SK-N-SH (cell line): ENCODE measurements around the gene ZNRF1. TPM values are rescaled to one million over a fixed set of nuclear protein-coding genes. Genes with fewer than 3 reads are reported as not detected.

Experiments
- CTCF ChIA-PET: fragments of 300-600, 350-600 bp; formaldehyde crosslinking; extraction: SDS; loops from one replicate; lab custom pipeline; 2021; lab: Yijun Ruan, JAX
- POLR2A ChIA-PET: fragments of 350-600 bp; sonication (Branson Sonifier 250); formaldehyde crosslinking; extraction: SDS; loops from one replicate; lab custom pipeline; 2020; ENCODE audit warnings: antibody characterized with exemption, inconsistent platforms; lab: Yijun Ruan, JAX
- DNase-seq: peaks from one replicate; pipeline ENCODE4 v3.0.0; 2012
- H2AFZ ChIP-seq: fragments of 200-600 bp; sonication (generic); 2 replicates; pipeline ENCODE4 v1.8.1; 2016; ENCODE audit warnings: antibody characterized with exemption, mild to moderate bottlenecking, low read depth
- H3F3A ChIP-seq: fragments of 200-600 bp; sonication (generic); replicated peaks from 2 replicates; pipeline ENCODE3; 2016; ENCODE audit warnings: antibody characterized with exemption, mild to moderate bottlenecking; ENCODE audit not compliant: insufficient read depth
- H3K27ac ChIP-seq, 2 experiments: fragments of 200-500 bp in 1 of 2; fragments of 200-600 bp in 1 of 2; sonication (Bioruptor generic) in 1 of 2; sonication (generic), shearing (Covaris generic) in 1 of 2; 2 replicates each; pipeline versions ENCODE4 v1.5.1 to v1.6.1; 2014 to 2016; ENCODE audit warnings: low read depth in 2 of 2, inconsistent platforms in 1 of 2, low read length in 1 of 2, mild to moderate bottlenecking in 1 of 2, mixed read lengths in 1 of 2
- H3K27me3 ChIP-seq: fragments of 200-600 bp; sonication (generic), shearing (Covaris generic); 2 replicates; pipeline ENCODE4 v1.6.1; 2016; ENCODE audit warnings: mixed run types; ENCODE audit not compliant: insufficient read depth
- H3K36me3 ChIP-seq, 2 experiments: fragments of 200-500 bp in 1 of 2; fragments of 200-600 bp in 1 of 2; sonication (Bioruptor generic) in 1 of 2; sonication (generic) in 1 of 2; replicated peaks in 1 of 2; 2 replicates each; pipeline versions ENCODE3 to v1.5.1; 2014 to 2016; ENCODE audit warnings: low read length in 1 of 2, mild to moderate bottlenecking in 1 of 2; ENCODE audit not compliant: insufficient read depth in 2 of 2, control insufficient read depth in 1 of 2
- H3K4me1 ChIP-seq, 2 experiments: fragments of 200-500 bp in 1 of 2; fragments of 200-600 bp in 1 of 2; sonication (Bioruptor generic) in 1 of 2; sonication (generic), shearing (Covaris generic) in 1 of 2; 2 replicates each; pipeline versions ENCODE4 v1.5.1 to v1.6.1; 2014 to 2016; ENCODE audit warnings: low read depth in 1 of 2, low read length in 1 of 2, mixed run types in 1 of 2; ENCODE audit not compliant: insufficient read depth in 2 of 2, control insufficient read depth in 1 of 2
- H3K4me2 ChIP-seq: fragments of 200-600 bp; sonication (generic), shearing (Covaris generic); 2 replicates; pipeline ENCODE4 v1.6.1; 2017; ENCODE audit warnings: mixed run types
- H3K4me3 ChIP-seq, 2 experiments: fragments of 200-500 bp in 1 of 2; fragments of 200-600 bp in 1 of 2; sonication (Bioruptor generic) in 1 of 2; sonication (generic), shearing (Covaris generic) in 1 of 2; 2 replicates each; pipeline versions ENCODE4 v1.5.1 to v1.8.1; 2014 to 2016; ENCODE audit warnings: low read depth in 2 of 2, inconsistent platforms in 1 of 2, low read length in 1 of 2, mild to moderate bottlenecking in 1 of 2, mixed read lengths in 1 of 2, moderate library complexity in 1 of 2
- H3K79me2 ChIP-seq: fragments of 200-600 bp; sonication (generic); 2 replicates; pipeline ENCODE4 v1.8.1; 2017; ENCODE audit warnings: mild to moderate bottlenecking; ENCODE audit not compliant: insufficient read depth
- H3K9ac ChIP-seq: fragments of 200-600 bp; sonication (generic); 2 replicates; pipeline ENCODE4 v1.6.1; 2017; ENCODE audit warnings: mixed run types
- H3K9me2 ChIP-seq: fragments of 200-600 bp; sonication (generic); 2 replicates; pipeline ENCODE4 v1.6.1; 2017; ENCODE audit warnings: mixed run types
- H3K9me3 ChIP-seq: fragments of 200-600 bp; sonication (generic); 2 replicates; pipeline ENCODE4 v1.6.1; 2017; ENCODE audit warnings: mixed run types, mild to moderate bottlenecking, moderate library complexity
- H4K20me1 ChIP-seq: fragments of 200-600 bp; sonication (generic); 2 replicates; pipeline ENCODE4 v1.6.1; 2017; ENCODE audit warnings: mild to moderate bottlenecking, mixed run types; ENCODE audit not compliant: insufficient read depth
- CTCF ChIP-seq: fragments of 200-600 bp; sonication (generic); IDR thresholded peaks from 2 replicates; pipeline ENCODE4 v1.6.1; 2017; ENCODE audit warnings: antibody characterized with exemption, mild to moderate bottlenecking, moderate library complexity
- EZH2phosphoT487 ChIP-seq: fragments of 200-600 bp; sonication (generic); IDR thresholded peaks from 2 replicates; pipeline ENCODE4 v1.6.1; 2017; ENCODE audit warnings: low read depth, mixed run types, mild to moderate bottlenecking, antibody characterized with exemption, moderate library complexity, borderline replicate concordance
- FOSL2 ChIP-seq: IDR thresholded peaks from 2 replicates; pipeline ENCODE4 v1.4.0; 2012; ENCODE audit warnings: low read depth, mild to moderate bottlenecking, moderate library complexity, borderline replicate concordance
- GABPA ChIP-seq: IDR thresholded peaks from 2 replicates; pipeline ENCODE4 v1.4.0; 2012; ENCODE audit warnings: low read depth, mild to moderate bottlenecking
- IRF3 ChIP-seq: fragments of 150-350 bp; IDR thresholded peaks from 2 replicates; pipeline ENCODE4 v1.6.1; 2016; ENCODE audit warnings: mild to moderate bottlenecking, low read depth, low read length
- JUND ChIP-seq: IDR thresholded peaks from 2 replicates; pipeline ENCODE4 v1.4.0; 2012
- MXI1 ChIP-seq: IDR thresholded peaks from 2 replicates; pipeline ENCODE4 v1.6.1; 2012; ENCODE audit warnings: mild to moderate bottlenecking, low read depth, low read length, improper control_type of control experiment
- NFIC ChIP-seq: IDR thresholded peaks from 2 replicates; pipeline ENCODE4 v1.4.0; 2012; ENCODE audit warnings: borderline replicate concordance
- RAD21 ChIP-seq: IDR thresholded peaks from 2 replicates; pipeline ENCODE4 v1.6.1; 2012; ENCODE audit warnings: mild to moderate bottlenecking, low read length
- RCOR1 ChIP-seq: fragments of 150-350 bp; IDR thresholded peaks from 2 replicates; pipeline ENCODE4 v1.6.1; 2017; ENCODE audit warnings: antibody characterized with exemption, low read length
- REST ChIP-seq: IDR thresholded peaks from 2 replicates; pipeline ENCODE4 v1.6.1; 2012; ENCODE audit warnings: mild to moderate bottlenecking, low read depth, low read length, moderate library complexity
- RFX5 ChIP-seq: IDR thresholded peaks from 2 replicates; pipeline ENCODE4 v1.6.1; 2012; ENCODE audit warnings: mild to moderate bottlenecking, improper control_type of control experiment, low read length
- RXRA ChIP-seq: IDR thresholded peaks from 2 replicates; pipeline ENCODE4 v1.4.0; 2012; ENCODE audit warnings: low read depth, mild to moderate bottlenecking, borderline replicate concordance
- TAF1 ChIP-seq: IDR thresholded peaks from 2 replicates; pipeline ENCODE4 v1.6.1; 2012; ENCODE audit warnings: low read depth, mild to moderate bottlenecking, low read length, moderate library complexity, borderline replicate concordance
- USF1 ChIP-seq: IDR thresholded peaks from 2 replicates; pipeline ENCODE4 v1.4.0; 2012; ENCODE audit warnings: low read depth, borderline replicate concordance
- USF2 ChIP-seq: fragments of 150-350 bp; IDR thresholded peaks from 2 replicates; pipeline ENCODE4 v1.6.1; 2017; ENCODE audit warnings: antibody characterized with exemption, low read length, low read depth, borderline replicate concordance
- WGBS: methylation state at CpG from one replicate; pipeline ENCODE4 v1.1.6; 2017; ENCODE audit warnings: low lambda C conversion rate; 5-methylcytosine and 5-hydroxymethylcytosine counted together
- polyA plus RNA-seq, 3 experiments: library from polyadenylated mRNA; depleted of rRNA; stranded (reverse); fragments of >200 nt; gene quantifications; 2 replicates each; pipeline ENCODE4 v1.2.3, GENCODE V29; 2012

The ZNRF1 gene
- polyA plus RNA-seq, 1 of the 3 experiments (the other 2 are of a cell fraction), result 23.7 TPM

- H3K9me3 ChIP-seq, result peaks cover 4% of the 10 kb centered on the region; the same call in 1 of the 2 replicates
- H3K9ac ChIP-seq, result no peak overlapping the region
- H2AFZ ChIP-seq, result no peak overlapping the region
- CTCF ChIA-PET, result interaction anchor here (1.1 kb wide), 1 partner anchor 88 kb away, joined by 5 read pairs; no protein-coding TSS in a partner anchor
- no peak overlapping the region for H3K27ac ChIP-seq
- 92% methylated on average over 4 of the region's 4 CpGs for WGBS
- H3K79me2 ChIP-seq, result peaks cover 97% of the 10 kb centered on the region
- no peak for DNase-seq
- H3K36me3 ChIP-seq, result peaks cover 0 to 12% of the 10 kb centered on the region in 2 experiments
- H3K4me1 ChIP-seq, result peaks cover 0 to 14% of the 10 kb centered on the region in 2 experiments; a peak in 2 of 4 replicates
- TF ChIP-seq RFX5, result no peak
- TF ChIP-seq EZH2phosphoT487, result no peak
- TF ChIP-seq FOSL2, result no peak
- TF ChIP-seq RAD21, result no peak
- TF ChIP-seq TAF1, result no peak
- TF ChIP-seq GABPA, result no peak
- TF ChIP-seq NFIC, result no peak
- no peak for TF ChIP-seq RCOR1
- no peak for TF ChIP-seq CTCF
- no peak for TF ChIP-seq USF1
- no peak for TF ChIP-seq USF2
- TF ChIP-seq JUND, result no peak
- TF ChIP-seq REST, result no peak
- no peak for TF ChIP-seq IRF3
- no peak for TF ChIP-seq MXI1
- no peak for TF ChIP-seq RXRA
- TF ChIP-seq, all 33 proteins: peak for 0
- H3K9me2 ChIP-seq, result no peaks in the 10 kb centered on the region
- H3K27me3 ChIP-seq, result no peaks in the 10 kb centered on the region
- H3K4me2 ChIP-seq, result no peak overlapping the region
- POLR2A ChIA-PET, result no interaction called here
- H3K4me3 ChIP-seq, result no peak overlapping the region
- peaks cover 5% of the 10 kb centered on the region for H4K20me1 ChIP-seq
- peaks cover 20% of the 10 kb centered on the region for H3F3A ChIP-seq
These were observed 23.7 kb downstream of the ZNRF1 start for GRCh38 chr16:75022567-75022966.
